Cardiac fibroblast (primary cell): ENCODE results near the gene WASHC3.

ENCODE experiments used
- DNase-seq, 2 donors: peaks; one replicate each; pipeline versions ENCODE4 v3.0.0 to v3.0.0-alpha.2; 2010; ENCODE audit warnings: low read depth in 2 of 2
- H3K4me3 ChIP-seq, 2 donors: replicated peaks in 1 of 2; 1 replicate in 1 of 2; 2 replicates in 1 of 2; pipeline ENCODE4 v1.5.1; 2011; ENCODE audit warnings: low read depth in 2 of 2, low read length in 2 of 2, mild to moderate bottlenecking in 2 of 2, moderate library complexity in 1 of 2
- CTCF ChIP-seq: IDR thresholded peaks from one replicate; pipeline ENCODE4 v1.5.1; 2011; ENCODE audit warnings: low read depth, mild to moderate bottlenecking, low read length, inconsistent platforms

WASHC3 gene

DNA sequence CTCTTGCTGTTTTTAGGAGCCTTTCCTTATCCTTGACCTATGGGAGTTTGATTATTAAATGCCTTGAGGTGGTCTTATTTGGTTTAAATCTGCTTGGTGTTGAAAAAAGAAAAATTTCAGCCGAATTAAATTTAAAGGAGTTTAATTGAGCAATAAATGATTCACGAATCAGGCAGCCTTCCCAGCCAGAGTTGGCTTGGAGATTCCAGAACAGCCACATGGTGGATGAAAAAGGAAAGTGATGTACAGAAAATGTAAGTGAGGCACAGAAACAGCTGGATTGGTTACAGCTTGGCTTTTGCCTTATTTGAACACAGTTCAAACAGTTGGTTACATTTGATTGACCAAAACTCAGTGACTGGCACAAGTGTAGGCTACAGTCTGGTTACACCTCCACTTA is 69.7 kb downstream of the WASHC3 start:
- no peak for TF ChIP-seq CTCF
- peak; percentile 7 to 16 for DNase-seq
- no peak overlapping the region for H3K4me3 ChIP-seq

GRCh38 chr12:101982307-101982706 is 79.5 kb downstream of the WASHC3 start:
- H3K4me3 ChIP-seq, result no peak overlapping the region
- no peak for DNase-seq
- TF ChIP-seq CTCF, result no peak

DNA sequence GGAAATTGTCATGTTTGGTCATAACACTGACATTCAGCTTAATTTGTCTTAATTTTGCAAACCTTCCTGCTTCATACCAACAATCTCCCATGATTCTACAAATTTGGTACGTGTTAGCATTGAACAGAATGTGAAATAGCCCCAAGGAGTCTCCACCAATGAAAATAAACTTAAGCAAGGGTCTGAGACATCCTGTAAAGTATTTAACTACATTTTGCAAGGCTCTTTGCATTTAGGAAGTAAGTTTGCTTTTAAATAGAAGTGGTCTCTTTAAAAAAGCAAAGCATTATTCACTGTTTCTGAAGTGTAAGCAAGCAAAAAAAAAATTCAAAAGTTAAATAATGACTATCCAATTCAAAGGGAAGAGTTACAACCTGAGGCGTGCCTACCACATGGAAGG is 79.9 kb downstream of the WASHC3 start:
- TF ChIP-seq CTCF, result no peak
- no peak for DNase-seq
- H3K4me3 ChIP-seq, result no peak overlapping the region

DNA sequence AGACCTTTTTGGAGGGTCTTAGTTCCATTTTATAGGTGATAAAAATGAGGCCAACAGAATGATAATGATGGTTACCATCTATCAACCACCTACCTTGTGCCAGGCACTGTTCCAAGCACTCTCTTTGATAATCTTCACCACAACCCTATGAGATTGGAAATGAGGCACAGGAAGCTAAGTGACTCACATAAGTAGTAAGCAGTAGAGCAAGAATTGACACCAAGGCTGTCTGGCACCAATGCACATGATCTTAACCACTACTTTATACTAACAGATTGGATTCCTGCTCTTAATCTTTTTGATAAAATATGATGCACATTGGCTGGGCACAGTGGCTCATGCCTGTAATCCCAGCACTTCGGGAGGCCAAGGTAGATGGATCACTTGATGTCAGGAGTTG is 93.0 kb downstream of the WASHC3 start:
- H3K4me3 ChIP-seq, result no peak overlapping the region
- TF ChIP-seq CTCF, result no peak
- DNase-seq, result no peak

- TF ChIP-seq CTCF, result no peak
- no peak overlapping the region for H3K4me3 ChIP-seq
- no peak for DNase-seq
These were observed 94.3 kb downstream of the WASHC3 start for GRCh38 chr12:101967506-101967905.

DNA sequence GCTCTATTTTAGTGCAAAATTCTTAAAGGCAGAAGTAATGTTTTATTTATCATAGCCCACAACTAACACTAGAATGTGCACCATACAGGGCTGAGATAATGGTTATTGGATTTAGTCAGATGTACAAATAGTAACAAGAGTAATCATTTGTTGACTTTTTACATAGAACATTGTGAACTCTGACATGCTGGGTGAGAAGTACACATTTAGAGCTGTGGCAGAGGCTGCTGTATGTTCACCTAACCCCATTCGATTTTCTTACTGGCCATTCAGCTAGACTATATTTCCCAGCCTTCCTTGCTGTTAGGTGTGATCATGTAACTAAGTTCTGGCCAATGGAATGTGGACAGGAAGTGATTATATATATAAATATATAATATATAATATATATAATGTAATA is 95.3 kb downstream of the WASHC3 start:
- TF ChIP-seq CTCF, result no peak
- no peak overlapping the region for H3K4me3 ChIP-seq
- DNase-seq, result no peak

DNA sequence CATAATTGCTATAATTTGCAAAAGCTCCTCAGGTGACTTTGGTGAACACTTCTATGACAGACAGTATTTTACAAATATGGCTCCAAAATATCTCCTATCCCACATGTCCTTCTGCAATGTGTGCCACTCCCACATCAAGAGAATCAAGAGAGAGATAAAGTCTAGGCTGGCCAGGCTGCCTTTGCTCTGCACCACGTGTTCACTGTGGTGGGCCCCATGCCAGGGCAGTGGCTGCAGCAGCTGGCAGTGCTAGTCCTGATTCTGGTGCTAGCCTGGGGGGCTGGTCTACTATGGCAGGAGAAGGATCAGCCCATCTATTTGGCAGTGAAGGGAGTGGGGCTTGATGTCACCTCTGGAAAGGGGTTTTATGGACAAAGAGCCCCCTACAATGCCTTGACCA is 98.1 kb downstream of the WASHC3 start:
- H3K4me3 ChIP-seq, result no peak overlapping the region
- no peak for TF ChIP-seq CTCF
- peak in 1 of 2 donors; percentile 12 for DNase-seq
